ENCODE measurements around the gene PIK3R6.
"Not testable (repeated sequence)": the region's sequence is repeated elsewhere in the genome, so short reads cannot be mapped to it uniquely, and the experiment has no call there.

Gene PIK3R6

DNA sequence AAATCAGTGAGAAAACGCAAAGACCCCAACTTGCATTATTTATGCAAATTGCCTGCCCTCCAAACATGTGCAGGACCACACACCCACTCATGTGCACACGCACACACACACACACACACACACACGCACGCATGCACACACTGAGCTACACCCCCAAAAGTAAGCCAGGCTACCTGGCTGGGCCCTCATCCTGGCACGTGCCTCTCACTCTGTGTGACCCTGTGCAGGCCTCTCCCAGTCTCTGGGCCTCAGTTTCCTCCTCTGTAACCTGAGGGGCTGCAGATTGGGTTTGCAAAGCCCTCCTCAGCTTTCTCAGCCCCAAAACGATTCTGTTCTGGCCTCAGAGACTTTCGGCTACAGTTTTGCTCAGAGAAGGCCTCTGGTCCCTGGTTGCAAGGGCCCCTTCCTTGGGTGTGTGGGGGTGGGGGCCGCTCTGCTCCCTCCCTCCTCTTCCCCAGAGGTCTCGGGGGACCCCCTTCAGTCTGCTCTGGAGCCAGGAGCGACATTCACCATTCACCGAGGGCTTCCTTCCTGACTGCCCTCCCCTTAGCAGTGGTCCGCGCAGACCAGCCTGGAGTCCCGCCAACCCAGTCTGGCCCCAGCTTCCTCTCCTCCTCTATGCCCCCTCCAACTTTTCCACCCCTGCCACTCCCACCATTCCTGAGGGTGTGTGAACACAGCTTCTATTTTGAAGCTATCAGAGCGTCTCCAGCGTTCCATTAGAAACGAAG is 5.4 kb upstream of the PIK3R6 start:
- DNase-seq = no peak

- no peak for DNase-seq
These were observed 4.7 kb upstream of the PIK3R6 start for GRCh38 chr17:8872036-8872704.

DNA sequence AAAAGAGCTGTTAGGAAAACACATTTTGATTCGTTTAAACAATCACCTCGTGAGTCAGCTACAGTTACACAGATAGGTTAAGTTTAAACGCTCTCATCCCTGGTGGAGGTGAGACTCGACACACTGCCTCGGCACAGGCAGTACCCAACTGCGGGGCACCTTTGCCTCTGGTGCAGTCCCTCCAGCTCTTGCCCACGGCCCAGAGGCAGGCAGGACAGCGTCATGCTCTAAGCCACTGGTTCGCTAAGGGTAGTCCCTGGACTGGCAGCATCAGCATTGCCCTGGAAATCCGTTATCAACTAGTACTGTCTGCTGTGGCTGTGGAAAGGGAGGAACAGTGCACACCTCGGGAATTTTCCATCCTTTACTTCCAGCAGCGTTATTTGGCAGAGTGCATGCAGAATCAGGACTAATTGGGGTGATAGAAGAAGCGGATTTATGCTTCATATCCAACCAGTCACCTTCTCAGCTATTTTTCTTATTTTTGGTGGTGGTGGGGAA is 3.7 kb upstream of the PIK3R6 start:
- no peak for DNase-seq

GRCh38 chr17:8870406-8871040 is 3.0 kb upstream of the PIK3R6 start:
- DNase-seq = no peak

DNA sequence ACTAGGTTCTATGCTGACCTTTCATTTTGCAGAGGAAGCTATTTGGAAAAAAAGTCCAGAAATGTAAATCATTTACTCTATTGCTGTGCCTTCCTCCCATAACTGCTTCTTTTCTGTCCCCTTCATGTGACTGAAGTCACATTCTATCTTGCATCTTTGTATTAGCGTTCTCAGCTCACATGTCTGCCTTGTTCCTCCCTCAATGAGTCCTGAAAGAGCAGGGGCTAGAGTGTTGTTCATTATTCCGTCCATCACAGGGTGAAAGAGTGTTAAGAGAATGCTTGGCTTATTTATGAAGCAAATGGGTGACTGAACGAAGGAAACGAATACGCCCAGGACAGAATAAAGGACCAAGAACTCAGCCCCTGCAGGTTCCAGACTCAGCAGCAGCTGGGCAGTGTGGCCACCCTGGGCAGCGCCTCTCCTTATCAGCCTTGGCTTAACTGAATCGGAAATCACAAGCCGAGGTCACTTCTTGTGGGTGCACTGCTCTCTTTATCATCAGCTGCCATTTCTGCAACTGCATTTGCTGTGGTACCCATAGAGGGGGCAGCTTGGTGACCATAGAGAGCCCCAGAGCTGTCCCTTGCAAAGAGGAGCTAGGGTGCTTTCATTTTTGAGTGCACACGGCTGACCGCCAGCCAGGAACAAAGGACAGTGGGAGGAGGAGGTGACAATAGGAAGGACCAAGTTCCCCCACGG is 1.8 kb upstream of the PIK3R6 start:
- no peak for DNase-seq

DNA sequence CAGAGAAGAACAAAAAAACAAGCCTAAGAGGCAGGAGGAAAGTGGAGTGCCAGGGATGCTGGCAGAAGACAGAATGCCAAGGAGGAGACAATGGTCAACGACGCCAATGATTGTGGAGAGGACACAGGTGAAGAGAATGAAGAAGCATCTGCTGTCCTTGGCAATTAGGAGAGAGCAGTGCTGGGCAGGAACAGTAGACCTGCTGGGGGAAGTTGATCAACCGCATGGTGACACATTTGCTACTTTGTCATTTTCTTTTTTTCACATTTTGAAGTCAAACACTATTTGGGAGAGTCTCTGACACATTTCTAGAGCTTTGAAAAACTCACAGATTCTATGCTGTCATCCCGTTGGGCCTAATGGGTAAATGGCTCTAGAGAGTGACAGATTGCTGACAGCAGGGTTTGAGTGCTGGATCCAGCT is 1.1 kb upstream of the PIK3R6 start:
- no peak for DNase-seq

DNA sequence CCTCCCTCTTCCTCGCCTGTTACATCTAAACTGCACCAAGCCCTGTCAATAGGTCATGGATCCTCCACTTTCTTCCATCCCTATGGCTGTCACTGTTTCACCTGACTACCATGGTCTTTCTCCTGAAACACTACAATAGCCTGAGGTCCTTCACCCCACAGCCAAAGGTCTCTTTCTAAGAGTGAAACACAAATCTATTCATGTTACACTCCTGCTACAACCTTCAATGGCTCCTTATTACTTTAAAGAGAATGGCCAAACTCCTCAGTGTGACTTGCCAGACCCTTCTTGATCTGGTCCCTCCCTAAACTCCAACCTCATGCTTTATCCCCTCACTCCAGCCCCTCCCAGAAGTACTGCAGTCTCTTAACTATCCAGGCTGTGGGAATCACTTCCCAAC is 618 bp upstream of the PIK3R6 start:
- no peak for DNase-seq

DNA sequence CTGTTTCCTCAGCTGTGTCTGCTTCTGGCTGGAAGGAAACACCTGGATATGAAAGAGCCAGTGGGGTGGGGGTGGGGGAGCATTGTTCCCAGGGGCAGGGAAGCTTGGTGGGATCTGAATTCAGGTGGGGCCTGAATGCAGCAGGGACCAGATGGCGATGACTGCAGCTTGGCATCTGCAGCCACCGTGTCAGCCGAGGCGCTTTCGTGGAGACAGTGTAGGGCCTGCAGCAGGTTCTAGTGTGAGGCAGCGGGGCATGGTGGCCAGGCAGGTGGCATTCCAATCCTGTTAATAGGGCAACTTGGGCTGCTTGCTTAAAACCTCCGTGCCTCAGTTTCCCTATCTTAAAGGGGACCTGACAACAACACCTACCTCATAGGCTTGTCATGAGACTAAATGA is 1.7 kb downstream of the PIK3R6 start:
- no peak for DNase-seq

GRCh38 chr17:8865385-8865784 is 2.1 kb downstream of the PIK3R6 start:
- no peak for DNase-seq

DNA sequence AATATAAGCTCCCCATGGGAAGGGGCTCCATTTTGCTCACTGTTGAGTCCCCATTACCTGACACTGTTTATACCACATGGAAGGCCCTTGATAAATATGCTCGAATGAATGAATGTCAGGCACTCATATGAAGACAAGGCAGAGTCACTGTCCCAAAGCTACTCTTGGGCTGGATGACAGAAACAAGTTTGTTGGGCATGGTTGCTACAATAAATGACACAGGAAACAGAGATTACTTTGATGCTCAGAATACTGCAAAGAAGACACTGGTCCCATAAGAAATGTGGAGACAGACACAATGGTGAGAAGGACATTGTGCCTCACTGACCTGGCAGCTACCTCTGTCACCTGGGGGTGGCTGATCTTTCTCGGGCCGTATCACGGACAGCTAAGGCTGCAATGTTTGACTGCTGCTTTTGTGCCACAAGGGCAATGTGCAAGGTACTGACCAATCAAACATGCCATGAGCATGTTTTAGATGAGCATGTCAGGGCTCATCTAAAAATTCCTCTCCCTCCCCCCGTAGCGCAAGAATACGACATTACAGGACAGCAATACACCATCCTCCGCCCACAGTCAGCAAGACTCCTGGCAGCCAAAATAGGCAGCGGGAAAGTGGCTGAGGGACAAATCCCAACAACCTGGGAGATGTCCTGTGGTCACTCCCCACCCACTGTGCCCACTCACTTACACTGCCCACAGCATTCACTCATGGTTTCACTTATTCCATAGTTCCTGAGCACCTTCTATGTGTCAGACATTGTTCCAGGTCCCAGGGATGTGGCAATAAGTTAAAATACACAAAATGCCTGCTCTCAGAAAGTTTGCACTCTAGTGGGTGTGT is 5.0 kb downstream of the PIK3R6 start:
- no peak for DNase-seq

GRCh38 chr17:8861495-8862181 is 5.8 kb downstream of the PIK3R6 start:
- no peak for DNase-seq

DNA sequence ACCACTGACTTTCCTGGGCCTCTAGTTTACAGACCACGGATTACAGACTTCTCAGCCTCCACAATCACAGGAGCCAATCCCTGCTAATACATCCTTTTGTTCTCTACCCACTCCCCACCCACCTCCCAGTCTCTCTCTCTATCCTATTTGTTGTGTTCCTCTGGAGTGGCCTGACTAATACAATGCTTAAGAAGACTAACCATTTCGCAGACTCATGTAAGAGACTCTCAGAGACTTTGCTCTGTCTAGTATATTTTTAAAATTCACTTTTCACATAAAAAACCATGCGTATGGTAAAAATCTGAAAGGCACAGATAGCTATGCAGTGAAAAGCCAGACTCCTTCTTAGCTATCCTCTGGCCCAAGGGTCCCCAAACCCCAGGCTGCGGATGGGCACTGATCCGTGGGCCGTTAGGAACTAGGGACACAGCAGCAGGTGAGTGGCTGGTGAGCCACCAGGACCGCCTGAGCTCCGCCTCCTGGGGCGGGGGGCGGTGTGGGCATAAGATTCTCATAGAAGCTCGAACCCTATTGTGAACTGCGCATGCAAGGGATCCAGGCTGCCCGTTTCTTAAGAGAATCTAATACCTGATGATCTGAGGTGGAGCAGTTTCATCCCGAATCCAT is 7.6 kb downstream of the PIK3R6 start:
- DNase-seq = no peak

GRCh38 chr17:8859027-8859803 is 8.3 kb downstream of the PIK3R6 start:
- DNase-seq = no peak

- peak; percentile 21 for DNase-seq
These were observed 9.6 kb downstream of the PIK3R6 start for GRCh38 chr17:8857919-8858318.

- DNase-seq = no peak
These were observed 10.5 kb downstream of the PIK3R6 start for GRCh38 chr17:8856869-8857575.

- DNase-seq = not testable (repeated sequence)
These were observed 11.3 kb downstream of the PIK3R6 start for GRCh38 chr17:8856205-8856603.

- no peak for DNase-seq
These were observed 11.8 kb downstream of the PIK3R6 start for GRCh38 chr17:8855477-8856204.

GRCh38 chr17:8851600-8851999 is 15.9 kb downstream of the PIK3R6 start:
- DNase-seq = no peak

All from RPMI8226 (cell line).